ENCODE measurements around the gene MAG.

Gene MAG

GRCh38 chr19:35296644-35297514 is 4.9 kb downstream of the MAG start:
- H3K4me2 ChIP-seq (ENCODE audit: low read length): no peak overlapping the region
- 0 out of 2 replicates have a peak, but pooled peaks cover 4% of the 10 kb centered on the region for H3K4me1 ChIP-seq (ENCODE audit: low read length)
- H3K9me3 ChIP-seq (ENCODE audit: insufficient read depth, low read length): no peaks in the 10 kb centered on the region
- no peaks in the 10 kb centered on the region for H4K20me1 ChIP-seq (ENCODE audit: insufficient read depth, low read length)
- no peak overlapping the region for H3K4me3 ChIP-seq (ENCODE audit: low read length)
- TF ChIP-seq CTCF (IDR thresholded peaks at IDR 0.05; ENCODE audit: low read depth, low read length): no peak
- no peaks in the 10 kb centered on the region for H3K36me3 ChIP-seq (replicated peaks; ENCODE audit: low read depth, low read length)
- H3K27ac ChIP-seq (ENCODE audit: low read length): no peak overlapping the region
- H2AFZ ChIP-seq (ENCODE audit: low read depth, low read length): no peak overlapping the region
- peaks cover 28% of the 10 kb centered on the region for H3K27me3 ChIP-seq (ENCODE audit: low read depth, low read length)
- no peak overlapping the region for H3K9ac ChIP-seq (ENCODE audit: low read length)
- H3K79me2 ChIP-seq (ENCODE audit: low read length): no peaks in the 10 kb centered on the region

GRCh38 chr19:35297515-35297848 is 5.5 kb downstream of the MAG start:
- Histone ChIP-seq H3K9me3 (ENCODE audit: insufficient read depth, low read length) (no peaks in the 10 kb centered on the region), H4K20me1 (ENCODE audit: insufficient read depth, low read length) (no peaks in the 10 kb centered on the region), H3K27me3 (ENCODE audit: low read depth, low read length) (peaks cover 22% of the 10 kb centered on the region), H3K36me3 (replicated peaks; ENCODE audit: low read depth, low read length) (no peaks in the 10 kb centered on the region), H2AFZ (ENCODE audit: low read depth, low read length) (no peak overlapping the region), H3K4me2 (ENCODE audit: low read length) (no peak overlapping the region), H3K4me3 (ENCODE audit: low read length) (no peak overlapping the region), H3K27ac (ENCODE audit: low read length) (no peak overlapping the region), H3K9ac (ENCODE audit: low read length) (no peak overlapping the region), H3K79me2 (ENCODE audit: low read length) (no peaks in the 10 kb centered on the region), H3K4me1 (ENCODE audit: low read length) (0 out of 2 replicates have a peak, but pooled peaks cover under 1% of the 10 kb centered on the region)
- no peak for TF ChIP-seq CTCF (IDR thresholded peaks at IDR 0.05; ENCODE audit: low read depth, low read length)
- no peak for TF ChIP-seq EZH2phosphoT487 (IDR thresholded peaks at IDR 0.05; ENCODE audit: low read depth)

GRCh38 chr19:35297922-35298321 is 6.0 kb downstream of the MAG start:
- no peaks in the 10 kb centered on the region for H3K9me3 ChIP-seq (ENCODE audit: insufficient read depth, low read length)
- no peaks in the 10 kb centered on the region for H3K36me3 ChIP-seq (replicated peaks; ENCODE audit: low read depth, low read length)
- H3K27me3 ChIP-seq (ENCODE audit: low read depth, low read length): peaks cover 17% of the 10 kb centered on the region
- H2AFZ ChIP-seq (ENCODE audit: low read depth, low read length): no peak overlapping the region
- no peak overlapping the region for H3K4me2 ChIP-seq (ENCODE audit: low read length)
- no peaks in the 10 kb centered on the region for H3K79me2 ChIP-seq (ENCODE audit: low read length)
- H3K4me3 ChIP-seq (ENCODE audit: low read length): no peak overlapping the region
- H3K27ac ChIP-seq (ENCODE audit: low read length): no peak overlapping the region
- H4K20me1 ChIP-seq (ENCODE audit: insufficient read depth, low read length): no peaks in the 10 kb centered on the region
- TF ChIP-seq EZH2phosphoT487 (IDR thresholded peaks at IDR 0.05; ENCODE audit: low read depth) (no peak), CTCF (IDR thresholded peaks at IDR 0.05; ENCODE audit: low read depth, low read length) (no peak)
- H3K9ac ChIP-seq (ENCODE audit: low read length): no peak overlapping the region
- H3K4me1 ChIP-seq (ENCODE audit: low read length): no peaks in the 10 kb centered on the region

- Histone ChIP-seq H3K36me3 (replicated peaks; ENCODE audit: low read depth, low read length) (no peaks in the 10 kb centered on the region), H3K9me3 (ENCODE audit: insufficient read depth, low read length) (no peaks in the 10 kb centered on the region), H3K4me2 (ENCODE audit: low read length) (no peak overlapping the region), H3K79me2 (ENCODE audit: low read length) (no peaks in the 10 kb centered on the region), H3K27me3 (ENCODE audit: low read depth, low read length) (peaks cover 11% of the 10 kb centered on the region; the same call in 1 of the 2 replicates), H3K27ac (ENCODE audit: low read length) (no peak overlapping the region), H3K4me1 (ENCODE audit: low read length) (no peaks in the 10 kb centered on the region), H4K20me1 (ENCODE audit: insufficient read depth, low read length) (no peaks in the 10 kb centered on the region), H2AFZ (ENCODE audit: low read depth, low read length) (no peak overlapping the region), H3K9ac (ENCODE audit: low read length) (no peak overlapping the region), H3K4me3 (ENCODE audit: low read length) (no peak overlapping the region)
- no peak for TF ChIP-seq EZH2phosphoT487 (IDR thresholded peaks at IDR 0.05; ENCODE audit: low read depth)
- TF ChIP-seq CTCF (IDR thresholded peaks at IDR 0.05; ENCODE audit: low read depth, low read length): no peak
These were observed 6.6 kb downstream of the MAG start for GRCh38 chr19:35298561-35298972.

All from OCI-LY3 (cell line).